ENCODE measurements around the gene C4B. TPM values are rescaled to one million over a fixed set of nuclear protein-coding genes. Genes with fewer than 3 reads are reported as not detected.
"Not testable (repeated sequence)": the region's sequence is repeated elsewhere in the genome, so short reads cannot be mapped to it uniquely, and the experiment has no call there.

Gene C4B
- 3.0 and 6.7 TPM in 2 replicates for total RNA-seq
- 4.1 TPM for polyA plus RNA-seq (2012)

- DNase-seq (ENCODE audit: low read depth) = not testable (repeated sequence)
Observed at GRCh38 chr6:32014547-32014946, at the start of gene C4B. Gene C4B (plus strand): TSS chr6:32014795. CDS start chr6:32014846, 51 bp downstream.

GRCh38 chr6:31965700-31966099, 48.9 kb upstream of the C4B start:
- DNase-seq (ENCODE audit: low read depth) = no peak

DNA sequence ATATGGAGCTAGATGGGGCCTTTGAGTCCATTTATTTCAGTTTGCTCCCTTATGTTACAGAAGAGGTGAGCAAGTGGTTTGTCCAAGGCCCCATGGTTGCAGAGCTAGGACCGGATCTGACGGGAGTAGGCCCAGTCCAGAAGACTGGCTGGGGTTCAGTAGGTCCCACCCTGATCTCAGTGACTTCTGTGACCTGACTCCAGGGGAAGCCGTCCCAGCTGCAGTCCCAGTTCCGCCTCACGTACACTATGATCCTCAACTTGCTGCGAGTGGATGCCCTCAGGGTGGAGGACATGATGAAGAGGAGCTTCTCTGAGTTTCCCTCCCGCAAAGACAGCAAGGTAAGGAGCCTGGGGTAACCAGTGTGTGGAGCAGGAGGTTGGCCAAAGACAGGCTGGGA, 48.1 kb upstream of the C4B start:
- no peak for DNase-seq (ENCODE audit: low read depth)

- DNase-seq (ENCODE audit: low read depth) = no peak
Observed at GRCh38 chr6:31966997-31967925, 47.3 kb upstream of the C4B start.

DNA sequence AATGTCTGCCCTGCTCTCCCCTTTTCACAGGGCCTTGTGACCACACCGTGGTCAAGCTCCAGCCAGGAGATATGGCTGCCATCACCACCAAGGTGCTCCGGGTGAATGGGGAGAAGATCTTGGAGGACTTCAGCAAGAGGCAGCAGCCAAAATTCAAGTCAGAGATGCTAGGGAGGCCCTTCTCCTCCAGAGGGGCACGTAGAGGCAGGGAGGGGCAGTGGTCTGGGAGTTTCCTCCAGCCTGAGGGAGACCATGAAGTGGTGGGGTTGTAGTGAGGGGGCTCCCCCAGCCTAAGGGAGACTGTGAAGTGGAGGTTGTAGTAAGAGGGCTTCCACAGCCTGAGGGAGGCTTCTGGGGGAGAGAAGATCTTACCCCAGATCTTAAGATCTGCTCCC, 46.7 kb upstream of the C4B start:
- DNase-seq (ENCODE audit: low read depth) = no peak

GRCh38 chr6:31968326-31968725, 46.3 kb upstream of the C4B start:
- DNase-seq (ENCODE audit: low read depth) = no peak

- DNase-seq (ENCODE audit: low read depth) = no peak
Observed at GRCh38 chr6:31968791-31969711, 45.5 kb upstream of the C4B start.

GRCh38 chr6:31969712-31970603, 44.6 kb upstream of the C4B start:
- DNase-seq (ENCODE audit: low read depth) = no peak

DNA sequence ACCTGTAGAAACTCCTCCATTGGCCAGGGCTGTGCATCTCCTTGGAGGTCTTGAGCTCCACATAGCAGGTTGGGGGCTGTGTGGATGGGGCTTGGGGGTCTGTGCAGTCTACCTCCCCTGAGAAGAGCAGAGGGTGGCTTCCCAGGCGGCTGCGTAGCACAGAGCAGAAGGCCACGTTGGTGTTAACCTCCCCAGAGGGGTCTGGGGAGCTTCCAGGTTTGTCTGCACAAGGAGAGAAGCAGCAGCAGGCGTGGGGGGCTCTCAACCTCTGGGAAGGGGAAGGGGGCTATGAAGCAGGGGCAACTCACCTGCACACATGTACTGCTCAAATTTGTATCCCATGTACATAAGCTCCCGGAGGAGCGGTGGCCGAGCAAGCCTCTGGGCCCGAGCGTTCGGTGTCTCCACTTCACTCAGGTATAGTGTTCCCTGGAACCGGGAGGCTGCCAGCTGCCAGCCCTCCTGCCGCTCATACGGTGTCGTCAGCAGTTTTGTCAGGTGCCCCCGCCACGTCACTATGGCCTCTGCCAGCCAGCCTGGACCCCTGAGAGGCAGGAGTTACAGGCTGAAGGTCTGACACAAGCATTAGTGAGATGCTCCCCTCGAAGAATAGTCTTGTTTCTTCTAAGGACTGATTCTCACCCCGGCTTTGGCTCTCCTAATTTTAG, 43.9 kb upstream of the C4B start:
- no peak for DNase-seq (ENCODE audit: low read depth)

GRCh38 chr6:31971279-31971992, 43.2 kb upstream of the C4B start:
- no peak for DNase-seq (ENCODE audit: low read depth)

DNA sequence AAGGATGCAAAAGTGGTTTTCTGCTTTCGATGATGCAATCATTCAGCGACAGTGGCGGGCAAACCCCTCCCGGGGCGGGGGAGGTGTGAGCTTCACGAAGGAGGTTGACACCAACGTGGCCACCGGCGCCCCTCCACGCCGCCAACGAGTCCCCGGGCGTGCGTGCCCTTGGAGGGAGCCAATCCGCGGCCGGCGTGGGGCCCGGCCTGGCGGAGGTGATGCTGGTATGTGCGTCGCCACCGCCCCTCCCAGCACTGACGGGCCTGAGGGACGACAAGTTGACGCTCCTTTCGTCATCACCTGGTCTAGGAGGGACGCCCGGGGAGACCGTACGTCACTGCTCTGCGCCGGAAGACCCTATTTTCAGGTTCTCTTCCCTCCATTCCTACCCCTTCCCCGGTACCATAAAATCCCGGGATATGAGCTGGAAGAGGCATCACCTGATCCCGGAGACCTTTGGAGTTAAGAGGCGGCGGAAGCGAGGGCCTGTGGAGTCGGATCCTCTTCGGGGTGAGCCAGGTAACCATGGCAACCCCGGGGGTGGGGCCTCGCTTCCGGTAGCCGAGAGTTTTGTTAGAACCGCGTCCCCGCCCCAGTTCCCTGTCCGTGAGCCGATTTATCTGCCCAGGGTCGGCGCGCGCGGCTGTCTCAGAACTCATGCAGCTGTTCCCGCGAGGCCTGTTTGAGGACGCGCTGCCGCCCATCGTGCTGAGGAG, 42.4 kb upstream of the C4B start, which contains the start of gene DXO:
DXO (minus strand) TSS at position 146 of the 716 bp plus-strand sequence. CDS start 463 bp downstream, outside the sequence.
- peak; percentile 98 for DNase-seq (ENCODE audit: low read depth)

DNA sequence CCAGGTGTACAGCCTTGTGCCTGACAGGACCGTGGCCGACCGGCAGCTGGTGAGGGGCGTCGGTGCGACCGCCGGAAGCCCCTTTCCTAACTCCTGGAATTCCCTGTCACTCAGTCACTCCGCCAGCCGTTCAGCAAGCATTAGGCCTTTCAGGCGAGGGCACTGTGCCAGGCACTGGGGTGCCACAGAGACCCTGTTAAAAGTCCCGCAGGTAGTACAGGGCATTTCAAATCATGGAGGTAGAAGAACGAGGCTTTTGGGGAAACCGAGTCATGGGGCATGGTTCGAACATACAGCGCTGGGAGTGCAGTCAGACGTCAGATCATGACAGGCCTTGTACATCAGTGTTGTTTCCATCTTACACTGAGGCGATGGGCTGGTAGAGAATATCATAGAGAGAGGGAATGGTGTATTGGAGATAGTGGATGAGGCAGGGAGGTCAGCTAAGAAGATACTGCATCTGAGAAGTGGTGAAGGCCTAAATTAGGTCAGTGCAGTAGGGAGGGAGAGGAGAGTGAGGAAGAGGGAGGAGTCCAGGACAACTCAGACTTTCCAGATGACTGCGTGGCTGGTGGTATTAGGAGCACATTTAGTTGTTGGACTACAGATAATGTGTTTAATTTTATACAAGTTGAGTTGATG, 41.8 kb upstream of the C4B start:
- peak; percentile 32 for DNase-seq (ENCODE audit: low read depth)

GRCh38 chr6:31976065-31976464, 38.5 kb upstream of the C4B start:
- DNase-seq (ENCODE audit: low read depth) = not testable (repeated sequence)

DNA sequence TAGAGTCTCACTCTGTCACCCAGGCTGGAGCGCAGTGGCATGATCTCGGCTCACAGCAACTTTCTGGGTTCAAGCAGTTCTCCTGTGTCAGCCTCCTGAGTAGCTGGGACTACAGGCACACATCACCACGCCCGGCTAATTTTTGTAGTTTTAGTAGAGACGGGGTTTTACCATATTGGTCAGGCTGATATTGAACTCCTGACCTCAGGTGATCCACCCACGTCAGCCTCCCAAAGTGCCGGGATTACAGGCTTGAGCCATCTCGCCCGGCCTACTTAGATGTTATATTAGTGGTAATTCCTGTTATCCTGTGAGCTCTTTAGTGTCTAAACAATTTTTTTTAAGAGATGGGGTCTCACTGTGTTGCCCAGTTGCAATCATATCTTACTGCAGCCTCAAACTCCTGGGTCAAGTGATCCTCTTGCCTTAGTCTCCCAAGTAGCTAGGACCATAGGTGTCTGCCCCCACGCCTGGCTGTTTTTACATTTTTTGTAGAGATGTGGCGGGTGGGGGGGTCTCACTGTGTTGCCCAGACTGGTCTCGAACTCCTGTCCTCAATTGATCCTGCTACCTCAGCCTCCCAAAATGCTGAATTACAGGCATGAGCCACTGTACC, 36.7 kb upstream of the C4B start:
- DNase-seq (ENCODE audit: low read depth) = no peak

DNA sequence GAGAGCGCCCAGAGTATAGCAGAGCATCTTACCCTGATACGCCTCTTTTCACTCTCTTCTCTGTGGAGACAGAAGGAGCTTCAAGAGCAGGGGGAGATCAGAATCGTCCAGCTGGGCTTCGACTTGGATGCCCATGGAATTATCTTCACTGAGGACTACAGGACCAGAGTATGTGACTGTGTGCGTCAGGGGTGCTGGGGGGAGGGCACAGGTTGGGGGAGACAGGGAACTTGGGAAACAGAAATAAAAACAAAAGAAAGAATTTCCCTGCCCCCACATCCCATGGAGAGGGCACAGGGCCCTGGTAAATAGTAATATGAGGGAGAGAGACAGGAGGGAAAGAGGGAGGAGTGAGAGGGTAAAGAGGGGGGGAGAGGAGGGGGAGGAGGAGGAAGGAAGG, 35.8 kb upstream of the C4B start:
- DNase-seq (ENCODE audit: low read depth) = no peak

DNA sequence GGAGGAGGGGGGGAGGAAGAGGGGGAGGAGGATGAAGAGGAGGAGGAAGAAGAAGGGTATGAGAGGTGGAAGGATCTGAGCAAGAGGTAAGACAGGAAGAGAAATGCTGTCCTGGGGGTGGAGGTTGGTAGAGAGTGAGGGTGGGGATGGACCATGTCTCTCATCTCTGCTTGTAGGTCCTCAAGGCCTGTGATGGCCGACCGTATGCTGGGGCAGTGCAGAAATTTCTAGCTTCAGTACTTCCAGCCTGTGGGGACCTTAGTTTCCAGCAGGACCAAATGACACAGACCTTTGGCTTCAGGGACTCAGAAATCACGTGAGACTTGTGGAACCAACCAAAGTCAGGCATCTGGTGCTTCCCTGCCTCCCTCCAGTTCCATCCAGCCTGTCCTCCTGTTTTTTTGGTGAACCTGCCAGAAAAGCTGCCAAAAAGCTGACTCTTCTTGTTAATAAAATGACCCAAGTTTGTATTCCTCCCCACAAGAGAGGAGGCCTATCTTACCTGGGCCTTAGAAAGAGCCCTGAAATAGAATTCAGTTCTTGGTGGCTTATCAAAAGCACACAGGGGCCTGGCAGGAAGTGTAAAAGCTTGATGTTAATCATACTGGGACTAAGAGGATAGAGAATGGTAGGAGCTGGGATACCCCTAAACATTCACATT, 35.2 kb upstream of the C4B start:
- no peak for DNase-seq (ENCODE audit: low read depth)

- not testable (repeated sequence) for DNase-seq (ENCODE audit: low read depth)
Observed at GRCh38 chr6:31980195-31980876, 34.3 kb upstream of the C4B start.

Data from myocyte (in vitro differentiated cells).